ENCODE results near the gene MYO3B.

MYO3B gene

DNA sequence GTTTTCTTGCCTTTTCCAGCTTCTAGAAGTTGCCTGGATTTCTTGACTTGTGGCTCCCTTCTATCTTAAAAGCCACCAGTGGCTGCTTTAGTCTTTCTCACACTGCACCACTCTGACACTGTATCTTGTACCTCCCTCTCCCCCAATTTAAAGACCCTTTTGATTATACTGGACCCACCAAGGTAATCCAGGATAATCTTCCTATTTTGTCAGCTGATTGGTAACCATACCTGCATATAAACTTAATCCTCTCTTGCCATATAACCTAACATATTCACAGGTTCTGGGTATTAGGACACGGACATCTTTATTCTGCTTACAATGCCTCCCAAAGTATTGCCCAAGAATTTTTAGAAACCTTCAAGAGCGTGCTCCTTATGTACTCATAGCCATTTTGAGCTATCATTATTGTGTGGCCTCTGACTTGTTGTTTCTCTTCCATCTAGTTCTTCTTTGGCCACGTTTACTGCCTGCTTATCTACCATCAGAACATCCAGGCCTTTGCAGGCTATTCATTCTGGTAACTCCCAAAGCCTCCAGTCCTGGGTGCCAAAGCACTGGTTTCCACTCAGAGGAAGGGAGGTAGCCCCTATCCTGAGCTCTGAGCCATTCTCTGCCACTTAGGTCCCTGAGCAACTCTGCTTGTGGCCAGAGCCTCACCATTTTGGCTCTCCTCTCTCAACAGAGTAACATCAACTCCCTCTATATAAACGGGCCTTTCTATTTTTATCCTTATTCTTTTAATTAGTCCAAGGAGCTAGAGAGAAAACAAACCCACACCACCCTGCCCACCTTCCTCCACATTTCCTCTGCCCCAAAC is 70.8 kb downstream of the MYO3B start:
- H3K36me3 ChIP-seq (replicated peaks; ENCODE audit: low read depth, low read length), result no peaks in the 10 kb centered on the region
- H4K20me1 ChIP-seq (ENCODE audit: insufficient read depth, low read length), result no peaks in the 10 kb centered on the region
- no peak overlapping the region for H3K27ac ChIP-seq (ENCODE audit: low read length)
- no peak overlapping the region for H3K9ac ChIP-seq (ENCODE audit: low read length)
- H2AFZ ChIP-seq (ENCODE audit: low read depth, low read length), result no peak overlapping the region
- H3K27me3 ChIP-seq (ENCODE audit: low read depth, low read length), result 0 out of 2 replicates have a peak, but pooled peaks cover 4% of the 10 kb centered on the region
- TF ChIP-seq EZH2phosphoT487 (IDR thresholded peaks at IDR 0.05; ENCODE audit: low read depth) (no peak), CTCF (IDR thresholded peaks at IDR 0.05; ENCODE audit: low read depth, low read length) (no peak)
- H3K9me3 ChIP-seq (ENCODE audit: insufficient read depth, low read length), result no peaks in the 10 kb centered on the region
- no peak overlapping the region for H3K4me2 ChIP-seq (ENCODE audit: low read length)
- H3K4me3 ChIP-seq (ENCODE audit: low read length), result no peak overlapping the region
- H3K4me1 ChIP-seq (ENCODE audit: low read length), result no peaks in the 10 kb centered on the region
- H3K79me2 ChIP-seq (ENCODE audit: low read length), result no peaks in the 10 kb centered on the region

- no peaks in the 10 kb centered on the region for H4K20me1 ChIP-seq (ENCODE audit: insufficient read depth, low read length)
- H3K4me3 ChIP-seq (ENCODE audit: low read length), result no peak overlapping the region
- H3K9me3 ChIP-seq (ENCODE audit: insufficient read depth, low read length), result no peaks in the 10 kb centered on the region
- H3K27me3 ChIP-seq (ENCODE audit: low read depth, low read length), result 0 out of 2 replicates have a peak, but pooled peaks cover 4% of the 10 kb centered on the region
- TF ChIP-seq EZH2phosphoT487 (IDR thresholded peaks at IDR 0.05; ENCODE audit: low read depth) (no peak), CTCF (IDR thresholded peaks at IDR 0.05; ENCODE audit: low read depth, low read length) (no peak)
- no peak overlapping the region for H3K27ac ChIP-seq (ENCODE audit: low read length)
- no peak overlapping the region for H3K4me2 ChIP-seq (ENCODE audit: low read length)
- no peaks in the 10 kb centered on the region for H3K36me3 ChIP-seq (replicated peaks; ENCODE audit: low read depth, low read length)
- H2AFZ ChIP-seq (ENCODE audit: low read depth, low read length), result no peak overlapping the region
- no peak overlapping the region for H3K9ac ChIP-seq (ENCODE audit: low read length)
- H3K4me1 ChIP-seq (ENCODE audit: low read length), result no peaks in the 10 kb centered on the region
- H3K79me2 ChIP-seq (ENCODE audit: low read length), result no peaks in the 10 kb centered on the region
These were observed 71.8 kb downstream of the MYO3B start for GRCh38 chr2:170249761-170250160.

GRCh38 chr2:170250584-170250983 is 72.6 kb downstream of the MYO3B start:
- Histone ChIP-seq H3K9ac (ENCODE audit: low read length) (no peak overlapping the region), H2AFZ (ENCODE audit: low read depth, low read length) (no peak overlapping the region), H3K27me3 (ENCODE audit: low read depth, low read length) (0 out of 2 replicates have a peak, but pooled peaks cover 4% of the 10 kb centered on the region), H3K36me3 (replicated peaks; ENCODE audit: low read depth, low read length) (no peaks in the 10 kb centered on the region), H3K27ac (ENCODE audit: low read length) (no peak overlapping the region), H3K4me3 (ENCODE audit: low read length) (no peak overlapping the region), H3K4me2 (ENCODE audit: low read length) (no peak overlapping the region), H3K4me1 (ENCODE audit: low read length) (no peaks in the 10 kb centered on the region), H3K9me3 (ENCODE audit: insufficient read depth, low read length) (no peaks in the 10 kb centered on the region), H3K79me2 (ENCODE audit: low read length) (no peaks in the 10 kb centered on the region), H4K20me1 (ENCODE audit: insufficient read depth, low read length) (no peaks in the 10 kb centered on the region)
- TF ChIP-seq CTCF (IDR thresholded peaks at IDR 0.05; ENCODE audit: low read depth, low read length) (no peak), EZH2phosphoT487 (IDR thresholded peaks at IDR 0.05; ENCODE audit: low read depth) (no peak)

DNA sequence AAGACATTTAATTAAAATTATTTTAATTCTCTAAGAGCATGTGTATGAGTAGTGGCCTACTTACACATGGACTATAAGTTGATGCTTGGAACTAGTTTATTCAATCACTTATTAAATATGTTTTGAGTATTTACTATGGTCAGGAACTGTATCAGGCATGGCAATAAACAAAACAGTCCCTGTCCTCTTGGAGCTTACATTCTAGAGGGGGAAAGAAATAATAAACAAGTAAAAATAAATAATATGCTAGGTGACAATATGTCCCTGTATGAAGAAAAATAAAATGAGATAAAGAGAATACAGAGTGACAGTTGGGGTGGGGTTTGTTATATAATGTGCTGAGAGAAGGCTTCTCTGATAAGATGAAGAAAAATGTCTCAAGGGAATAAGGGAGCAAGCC is 74.5 kb downstream of the MYO3B start:
- Histone ChIP-seq H3K36me3 (replicated peaks; ENCODE audit: low read depth, low read length) (no peaks in the 10 kb centered on the region), H3K79me2 (ENCODE audit: low read length) (no peaks in the 10 kb centered on the region), H4K20me1 (ENCODE audit: insufficient read depth, low read length) (no peaks in the 10 kb centered on the region), H3K9ac (ENCODE audit: low read length) (no peak overlapping the region), H3K27ac (ENCODE audit: low read length) (no peak overlapping the region), H3K27me3 (ENCODE audit: low read depth, low read length) (0 out of 2 replicates have a peak, but pooled peaks cover 8% of the 10 kb centered on the region), H3K4me1 (ENCODE audit: low read length) (no peaks in the 10 kb centered on the region), H3K4me3 (ENCODE audit: low read length) (no peak overlapping the region), H3K4me2 (ENCODE audit: low read length) (no peak overlapping the region), H3K9me3 (ENCODE audit: insufficient read depth, low read length) (no peaks in the 10 kb centered on the region), H2AFZ (ENCODE audit: low read depth, low read length) (no peak overlapping the region)
- no peak for TF ChIP-seq EZH2phosphoT487 (IDR thresholded peaks at IDR 0.05; ENCODE audit: low read depth)
- TF ChIP-seq CTCF (IDR thresholded peaks at IDR 0.05; ENCODE audit: low read depth, low read length), result no peak
